Measurements from ENCODE around the gene AGBL5. TPM values are rescaled to one million over a fixed set of nuclear protein-coding genes. Genes with fewer than 3 reads are reported as not detected.

Gene AGBL5
- total and polyA plus RNA-seq, 2 donors (not counting 1 experiment from before 2014, with no cell fraction given): 19.8 to 20.9 TPM

- H3K27ac ChIP-seq (ENCODE audit: insufficient read depth, low read length): no peak overlapping the region
- peaks cover 18% of the 10 kb centered on the region for H3K36me3 ChIP-seq (ENCODE audit: control insufficient read depth, insufficient read depth, low read length)
- no peak for TF ChIP-seq CTCF (conservative IDR thresholded peaks at IDR 0.05 in 1 of 2, IDR thresholded peaks at IDR 0.05 in 1 of 2; ENCODE audit: low read depth in 1 of 2, low read length in 2 of 2)
- TF ChIP-seq EZH2 (IDR thresholded peaks at IDR 0.05; ENCODE audit: low read length, missing control alignments): no peak
- H3K27me3 ChIP-seq (ENCODE audit: control insufficient read depth, insufficient read depth, low read length): no peaks in the 10 kb centered on the region
- no peak overlapping the region for H2AFZ ChIP-seq (ENCODE audit: low read length)
- H3K79me2 ChIP-seq (ENCODE audit: control insufficient read depth, insufficient read depth, low read length): peaks cover 19% of the 10 kb centered on the region
- no peak overlapping the region for H3K4me2 ChIP-seq (ENCODE audit: extremely low read depth, insufficient read depth, low read length)
- DNase-seq (ENCODE audit: low read depth in 2 of 2): no peak
- H3K4me1 ChIP-seq (ENCODE audit: control insufficient read depth, extremely low read depth, insufficient read depth, low read length): peaks cover 13% of the 10 kb centered on the region
- H3K4me3 ChIP-seq (replicated peaks in 1 of 4; ENCODE audit: control extremely low read depth in 1 of 4, insufficient read depth in 1 of 4, low read depth in 3 of 4, low read length in 4 of 4): no peak overlapping the region
- no peak overlapping the region for H3K9ac ChIP-seq (ENCODE audit: insufficient read depth, low read length)
- no peaks in the 10 kb centered on the region for H4K20me1 ChIP-seq (ENCODE audit: control insufficient read depth, extremely low read depth, insufficient read depth, low read length)
- H3K9me3 ChIP-seq (ENCODE audit: control insufficient read depth, insufficient read depth, low read depth, low read length): no peaks in the 10 kb centered on the region
Observed at GRCh38 chr2:27084297-27085061, 33.0 kb downstream of the AGBL5 start.

GRCh38 chr2:27085062-27085672 is 33.7 kb downstream of the AGBL5 start:
- H3K9ac ChIP-seq (ENCODE audit: insufficient read depth, low read length): no peak overlapping the region
- TF ChIP-seq CTCF (conservative IDR thresholded peaks at IDR 0.05 in 1 of 2, IDR thresholded peaks at IDR 0.05 in 1 of 2; ENCODE audit: low read depth in 1 of 2, low read length in 2 of 2) (no peak), EZH2 (IDR thresholded peaks at IDR 0.05; ENCODE audit: low read length, missing control alignments) (no peak)
- no peaks in the 10 kb centered on the region for H4K20me1 ChIP-seq (ENCODE audit: control insufficient read depth, extremely low read depth, insufficient read depth, low read length)
- no peaks in the 10 kb centered on the region for H3K27me3 ChIP-seq (ENCODE audit: control insufficient read depth, insufficient read depth, low read length)
- no peak for DNase-seq (ENCODE audit: low read depth in 2 of 2)
- H3K36me3 ChIP-seq (ENCODE audit: control insufficient read depth, insufficient read depth, low read length): peaks cover 18% of the 10 kb centered on the region
- H2AFZ ChIP-seq (ENCODE audit: low read length): no peak overlapping the region
- H3K4me2 ChIP-seq (ENCODE audit: extremely low read depth, insufficient read depth, low read length): peak overlapping the region; percentile 70
- H3K4me3 ChIP-seq (replicated peaks in 1 of 4; ENCODE audit: control extremely low read depth in 1 of 4, insufficient read depth in 1 of 4, low read depth in 3 of 4, low read length in 4 of 4): peak overlapping the region in 1 of 4 experiments; percentile 54
- H3K4me1 ChIP-seq (ENCODE audit: control insufficient read depth, extremely low read depth, insufficient read depth, low read length): peaks cover 12% of the 10 kb centered on the region
- H3K27ac ChIP-seq (ENCODE audit: insufficient read depth, low read length): no peak overlapping the region
- H3K79me2 ChIP-seq (ENCODE audit: control insufficient read depth, insufficient read depth, low read length): peaks cover 12% of the 10 kb centered on the region
- H3K9me3 ChIP-seq (ENCODE audit: control insufficient read depth, insufficient read depth, low read depth, low read length): no peaks in the 10 kb centered on the region

- peak overlapping the region; percentile 57 for H3K9ac ChIP-seq (ENCODE audit: insufficient read depth, low read length)
- peak overlapping the region; percentile 70 for H3K4me2 ChIP-seq (ENCODE audit: extremely low read depth, insufficient read depth, low read length)
- H4K20me1 ChIP-seq (ENCODE audit: control insufficient read depth, extremely low read depth, insufficient read depth, low read length): no peaks in the 10 kb centered on the region
- peaks cover 7% of the 10 kb centered on the region for H3K79me2 ChIP-seq (ENCODE audit: control insufficient read depth, insufficient read depth, low read length)
- H3K9me3 ChIP-seq (ENCODE audit: control insufficient read depth, insufficient read depth, low read depth, low read length): no peaks in the 10 kb centered on the region
- DNase-seq (ENCODE audit: low read depth in 2 of 2): peak; percentile 70 to 72
- no peak for TF ChIP-seq EZH2 (IDR thresholded peaks at IDR 0.05; ENCODE audit: low read length, missing control alignments)
- TF ChIP-seq CTCF (conservative IDR thresholded peaks at IDR 0.05 in 1 of 2, IDR thresholded peaks at IDR 0.05 in 1 of 2; ENCODE audit: low read depth in 1 of 2, low read length in 2 of 2): peak; percentile 45
- H2AFZ ChIP-seq (ENCODE audit: low read length): no peak overlapping the region
- peaks cover 15% of the 10 kb centered on the region for H3K36me3 ChIP-seq (ENCODE audit: control insufficient read depth, insufficient read depth, low read length)
- H3K27ac ChIP-seq (ENCODE audit: insufficient read depth, low read length): peak overlapping the region; percentile 52
- H3K4me3 ChIP-seq (replicated peaks in 1 of 4; ENCODE audit: control extremely low read depth in 1 of 4, insufficient read depth in 1 of 4, low read depth in 3 of 4, low read length in 4 of 4): peak overlapping the region; percentile 12 to 54 (median 44)
- peaks cover 6% of the 10 kb centered on the region for H3K4me1 ChIP-seq (ENCODE audit: control insufficient read depth, extremely low read depth, insufficient read depth, low read length)
- no peaks in the 10 kb centered on the region for H3K27me3 ChIP-seq (ENCODE audit: control insufficient read depth, insufficient read depth, low read length)
Observed at GRCh38 chr2:27085673-27086089, 34.2 kb downstream of the AGBL5 start.

All from fibroblast of lung (primary cell).